ENCODE measurements around the gene ZNF521.

DNA sequence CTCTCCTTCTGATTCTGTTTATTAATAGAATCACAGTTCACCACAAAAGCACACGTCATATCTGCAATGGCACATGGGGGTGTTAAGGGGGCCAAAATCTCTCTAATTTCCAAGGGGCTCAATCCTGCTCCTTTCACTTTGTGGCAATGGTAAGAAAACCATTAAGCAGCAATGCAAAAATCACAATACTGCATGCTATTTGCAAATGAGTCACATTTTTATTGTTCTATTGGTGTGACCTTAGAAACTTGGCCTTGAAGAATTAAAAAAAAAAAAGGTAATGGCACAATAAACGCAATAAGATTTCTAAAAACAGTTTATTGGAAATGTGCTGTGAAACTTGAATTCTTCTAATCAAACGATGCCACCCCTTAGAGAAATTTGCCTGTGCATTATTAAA, 251.5 kb downstream of the ZNF521 start:
- TF ChIP-seq CTCF (IDR thresholded peaks at IDR 0.05): no peak
- TF ChIP-seq ZFX (IDR thresholded peaks at IDR 0.05; ENCODE audit: borderline replicate concordance): no peak

Measured in 22Rv1 (cell line).